Activated naive CD4-positive, alpha-beta T cell (primary cell): ENCODE data around the gene RNF213.

Source experiments
- DNase-seq, 4 experiments: peaks; one replicate each; lab custom pipeline; 2025; lab: John Stamatoyannopoulos, UW

The RNF213 gene

DNA sequence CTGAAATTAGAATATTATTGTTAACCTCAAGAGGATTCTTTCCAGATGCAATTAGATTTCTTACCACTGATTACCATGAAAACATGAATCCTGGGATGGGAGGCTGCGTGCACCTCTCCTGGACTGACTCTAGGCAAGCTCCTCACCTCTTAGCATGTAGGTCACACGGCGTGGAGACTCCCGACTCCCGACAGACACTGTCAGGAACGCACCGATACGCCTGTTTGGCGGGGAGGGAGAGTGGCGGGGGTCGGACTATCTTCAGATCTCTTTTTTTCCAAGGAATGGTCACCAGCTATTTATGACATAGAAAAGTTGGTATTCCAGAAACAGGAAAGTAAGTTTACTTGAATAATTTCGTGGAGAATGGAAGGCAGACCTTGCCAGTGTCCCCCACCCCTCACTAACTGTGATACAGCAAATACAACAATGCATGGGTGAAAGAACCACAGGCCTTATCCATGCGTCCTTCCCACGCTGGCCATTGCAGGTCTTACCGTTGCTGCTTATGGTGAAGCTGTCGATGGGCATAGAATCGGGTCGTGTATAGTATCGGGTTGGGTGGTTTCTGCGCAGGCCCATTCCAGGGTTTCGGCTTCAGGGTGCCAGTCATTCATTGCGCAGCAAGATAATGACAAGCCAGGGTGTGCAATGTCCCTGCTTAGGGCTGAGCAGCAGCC is 91.7 kb downstream of the RNF213 start:
- no peak for DNase-seq

DNA sequence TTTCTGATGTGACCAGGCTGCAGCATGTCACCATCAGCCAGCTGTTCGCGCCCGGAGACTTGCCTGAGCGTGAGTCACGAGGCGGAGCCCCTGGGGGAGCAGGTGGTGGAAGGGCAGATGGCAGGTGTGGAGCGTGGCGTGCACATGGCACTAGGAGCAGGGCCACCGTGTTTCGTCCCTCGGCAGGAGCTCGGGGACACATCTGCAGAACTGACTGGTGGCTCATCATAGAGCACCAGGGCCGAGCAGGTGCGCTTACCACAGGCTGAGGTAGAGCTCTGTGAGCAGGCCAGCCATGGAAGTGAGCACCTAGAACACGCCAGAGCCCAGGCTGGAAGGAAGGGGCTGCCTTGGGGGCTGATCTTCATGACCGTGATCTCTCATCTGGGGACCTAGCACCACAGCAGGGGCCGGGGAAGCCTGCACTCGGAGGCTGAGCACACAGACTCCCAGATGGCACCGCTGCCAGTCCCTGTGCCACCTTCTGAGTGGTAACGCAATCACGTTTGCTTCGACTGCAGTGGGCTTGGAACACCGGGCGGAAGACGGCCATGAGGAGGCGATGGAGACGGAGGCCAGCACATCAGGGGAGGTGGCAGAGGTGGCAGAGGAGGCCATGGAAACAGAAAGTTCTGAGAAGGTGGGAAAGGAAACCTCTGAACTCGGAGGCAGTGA is 92.5 kb downstream of the RNF213 start:
- no peak for DNase-seq

DNA sequence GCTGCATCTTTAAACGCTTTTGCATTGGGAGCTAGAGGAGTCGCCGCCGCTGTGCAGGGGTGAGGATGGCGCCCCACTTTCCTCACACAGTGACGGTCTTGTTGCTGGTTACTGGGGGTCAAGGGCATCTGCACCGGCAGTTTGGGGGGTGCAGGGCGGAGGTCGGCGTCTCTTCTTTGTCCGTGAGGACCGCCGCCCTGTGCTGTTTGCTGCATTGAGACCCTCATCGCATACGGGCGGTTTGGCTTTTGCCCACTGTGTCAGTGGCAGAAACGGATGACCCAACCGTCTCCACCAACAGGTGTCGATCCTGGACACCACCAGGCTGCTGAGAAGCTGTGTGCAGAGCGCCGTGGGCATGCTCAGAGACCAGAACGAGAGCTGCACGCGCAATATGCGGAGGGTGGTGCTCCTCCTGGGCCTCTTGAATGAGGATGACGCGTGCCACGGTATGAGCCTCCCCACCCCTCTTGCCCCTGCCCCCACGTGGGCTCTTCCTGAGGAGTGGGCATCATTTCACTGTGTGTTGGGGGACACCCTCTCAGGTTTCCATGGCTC is 93.1 kb downstream of the RNF213 start:
- no peak for DNase-seq

DNA sequence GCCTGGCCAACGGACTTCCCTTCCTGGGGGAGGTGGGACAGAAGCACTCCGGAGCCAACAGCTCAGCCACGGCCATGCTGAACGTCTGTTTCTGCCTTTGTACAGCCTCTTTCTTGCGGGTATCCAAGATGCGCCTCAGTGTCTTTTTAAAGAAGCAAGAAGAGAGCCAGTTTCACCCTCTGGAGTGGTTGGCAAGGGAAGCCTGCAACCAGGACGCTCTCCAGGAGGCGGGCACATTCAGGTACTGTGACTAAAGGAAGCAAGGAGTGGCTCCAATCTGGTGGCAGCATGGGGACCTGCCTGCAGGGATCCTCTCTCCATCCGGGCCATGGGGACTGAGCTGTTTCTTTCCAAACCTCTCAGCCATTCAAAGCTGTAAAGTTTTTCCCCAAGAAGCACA is 93.7 kb downstream of the RNF213 start:
- no peak for DNase-seq

DNA sequence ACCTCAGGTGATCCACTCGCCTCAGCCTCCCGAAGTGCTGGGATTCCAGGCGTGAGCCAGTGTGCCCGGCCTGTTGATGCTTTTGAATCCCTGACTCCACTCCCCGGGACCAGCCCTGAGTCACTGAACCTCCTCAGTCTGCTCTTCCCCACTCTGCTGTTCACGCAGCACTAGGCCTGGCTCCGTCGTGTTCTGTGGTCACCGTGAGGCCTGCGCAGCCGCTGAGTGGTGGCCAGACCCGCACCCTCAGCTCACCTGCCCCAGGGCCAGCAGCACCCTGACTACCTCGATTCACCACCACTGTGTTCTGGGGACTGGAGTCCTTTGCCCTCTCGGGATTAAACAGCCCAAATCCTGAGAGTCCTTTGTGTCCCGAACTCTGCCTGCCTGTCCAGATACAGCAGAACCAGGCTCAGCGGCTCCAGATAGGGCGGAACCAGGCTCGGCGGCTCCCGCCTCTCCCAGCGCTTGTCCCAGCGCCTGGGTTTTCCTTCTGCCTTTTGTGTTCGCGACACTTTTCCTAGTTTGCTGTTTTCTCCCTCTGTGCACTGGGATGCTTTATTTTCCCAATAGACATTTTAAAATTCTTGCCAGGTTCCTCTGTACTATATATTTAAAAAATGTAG is 95.7 kb downstream of the RNF213 start:
- no peak for DNase-seq

DNA sequence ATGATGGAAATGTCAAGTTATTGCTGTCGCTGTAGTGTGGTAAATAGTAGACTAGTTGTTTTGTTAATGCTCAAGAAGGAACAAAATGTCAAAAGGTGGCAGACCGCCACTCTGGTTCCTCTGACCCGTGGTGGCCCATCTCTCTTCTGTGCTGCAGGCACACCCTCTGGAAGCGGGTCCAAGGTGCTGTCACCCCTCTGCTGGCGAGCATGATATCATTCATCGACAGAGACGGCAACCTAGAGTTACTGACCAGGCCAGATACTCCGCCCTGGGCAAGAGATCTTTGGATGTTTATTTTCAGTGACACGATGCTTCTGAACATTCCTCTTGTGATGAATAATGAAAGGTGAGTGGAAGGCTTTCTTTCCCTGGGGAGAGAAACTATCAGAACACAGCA is 97.5 kb downstream of the RNF213 start:
- no peak for DNase-seq

DNA sequence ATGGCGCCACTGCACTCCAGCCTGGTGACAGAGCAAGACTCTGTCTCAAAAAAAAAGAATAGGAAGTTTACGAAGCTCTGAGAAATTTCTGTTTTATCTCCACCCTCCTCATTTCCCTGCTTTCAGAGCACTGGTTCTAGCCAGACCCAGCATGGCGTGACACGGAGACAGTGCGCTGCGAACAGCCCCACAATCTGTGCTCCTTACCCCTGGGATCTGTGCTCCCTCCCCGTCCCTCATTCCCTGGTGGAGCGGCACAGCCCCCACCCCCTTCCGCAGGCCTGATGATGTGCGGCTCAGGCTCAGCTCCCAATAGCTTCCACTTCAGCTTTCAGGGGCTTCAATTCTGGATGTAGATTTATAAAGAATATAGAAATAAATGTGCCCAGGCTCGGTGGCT is 98.2 kb downstream of the RNF213 start:
- no peak for DNase-seq

DNA sequence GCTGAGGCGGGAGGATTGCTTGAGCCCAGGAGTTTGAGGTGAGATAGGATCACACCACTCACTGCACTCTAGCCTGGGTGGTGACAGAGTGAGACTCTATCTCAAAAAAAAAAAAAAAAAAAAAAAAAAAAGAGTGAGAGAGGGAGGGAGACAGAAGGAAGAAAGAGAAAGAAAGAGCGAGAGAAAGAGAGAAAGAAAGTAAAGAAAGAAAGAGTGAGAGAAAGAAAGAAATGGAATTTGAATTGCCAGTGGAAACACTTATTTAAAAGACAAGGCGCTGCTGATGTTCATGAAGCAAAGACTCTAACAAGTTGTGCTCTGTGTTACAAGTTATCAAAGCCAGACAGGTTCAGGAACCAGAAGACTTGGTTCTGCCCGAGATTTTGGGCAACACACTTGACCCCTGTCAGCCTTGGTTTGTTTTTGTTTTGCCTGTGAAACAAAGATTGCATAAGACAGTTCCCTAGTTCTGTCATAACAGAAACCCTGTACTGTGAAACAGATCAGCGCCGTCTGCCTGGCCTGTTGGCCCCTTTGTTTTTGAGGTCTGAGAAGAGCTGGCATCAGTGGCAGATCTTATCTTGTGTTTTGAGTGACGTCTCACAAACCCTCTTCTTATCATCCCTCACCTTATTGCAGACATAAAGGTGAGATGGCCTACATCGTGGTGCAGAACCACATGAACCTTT is 98.9 kb downstream of the RNF213 start:
- DNase-seq = no peak

DNA sequence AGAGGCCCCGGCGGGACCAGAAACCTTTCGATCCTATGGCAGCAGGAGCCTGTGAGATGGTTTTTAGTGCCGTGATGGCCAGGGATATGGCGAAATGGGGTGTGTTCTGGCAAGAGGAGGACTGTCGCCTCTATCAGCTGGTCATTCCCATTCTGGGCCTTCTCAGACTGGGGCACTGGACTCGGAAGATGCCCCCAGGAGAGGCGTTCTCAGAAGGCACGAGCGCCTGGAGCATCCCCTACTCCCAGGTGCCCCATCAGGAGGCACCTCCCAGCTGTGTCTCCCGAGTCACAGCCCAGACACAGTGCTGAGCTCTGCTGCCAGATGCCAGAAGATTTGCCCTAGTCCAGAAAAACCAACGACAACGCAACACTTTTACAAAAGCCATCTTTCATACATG is 99.7 kb downstream of the RNF213 start:
- no peak for DNase-seq

DNA sequence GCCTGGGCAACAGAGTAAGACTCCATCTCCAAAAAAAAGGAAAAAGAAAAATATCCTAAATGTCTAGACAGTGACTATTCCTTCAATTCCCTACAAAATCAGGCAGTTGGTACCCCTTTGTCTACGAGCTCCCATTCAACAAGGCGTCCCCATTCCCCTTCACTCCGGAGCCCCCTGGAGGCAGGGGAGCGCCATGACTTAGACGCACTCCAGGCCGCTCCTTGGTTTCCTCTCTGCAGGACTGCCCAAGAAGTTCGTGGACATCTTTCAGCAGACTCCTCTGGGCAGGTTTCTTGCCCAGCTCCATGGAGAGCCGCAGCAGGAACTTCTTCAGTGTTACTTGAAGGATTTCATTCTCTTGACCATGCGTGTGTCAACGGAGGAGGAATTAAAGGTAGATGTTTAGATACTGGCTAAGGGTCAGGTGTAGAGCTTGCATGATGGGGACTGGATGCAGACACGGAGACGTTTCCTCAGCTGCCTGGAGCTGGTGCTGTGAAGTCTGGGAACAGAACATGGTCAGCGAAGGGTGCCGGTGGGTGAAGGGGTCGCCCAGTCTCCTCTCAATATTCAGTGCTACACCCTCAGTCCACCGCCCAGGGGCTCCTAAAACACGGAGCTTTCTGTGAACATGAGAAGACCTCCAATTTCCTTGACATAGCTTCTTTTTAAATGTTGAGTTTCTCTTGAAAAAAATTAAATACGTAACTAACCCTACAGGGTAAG is 101.0 kb downstream of the RNF213 start:
- DNase-seq = peak in 1 of 4 experiments; percentile 12

DNA sequence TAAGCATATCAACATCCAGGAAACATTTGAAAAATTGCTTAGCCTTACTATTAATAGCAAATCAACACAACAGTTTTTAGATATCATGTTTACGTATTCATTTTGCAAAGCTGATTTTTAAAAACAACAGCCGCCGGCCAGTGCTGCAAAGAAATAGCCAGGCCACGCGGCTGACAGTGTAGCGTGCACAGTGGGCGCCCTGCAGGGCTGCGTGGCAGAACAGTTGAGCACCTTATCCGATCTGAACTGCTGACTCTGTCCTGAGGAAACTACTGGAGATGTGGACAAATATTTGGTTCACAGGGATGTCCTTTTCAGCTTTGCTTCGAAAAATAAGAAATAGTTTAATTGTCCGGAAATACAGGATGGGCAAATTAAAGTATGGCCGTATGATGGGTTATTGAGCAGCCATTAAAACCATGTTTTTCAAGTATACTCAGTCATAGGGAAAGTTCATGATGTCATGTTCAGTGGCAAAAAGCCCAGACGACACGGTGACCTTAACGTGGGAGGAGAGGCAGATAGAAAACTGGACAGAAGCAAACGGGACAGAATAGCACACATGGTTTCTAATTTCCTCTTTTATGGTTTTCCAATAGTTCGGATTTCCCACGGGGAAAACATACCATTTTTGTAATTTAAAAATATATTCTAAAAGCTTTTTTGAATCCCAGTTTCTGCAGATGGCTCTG is 101.9 kb downstream of the RNF213 start:
- no peak for DNase-seq

DNA sequence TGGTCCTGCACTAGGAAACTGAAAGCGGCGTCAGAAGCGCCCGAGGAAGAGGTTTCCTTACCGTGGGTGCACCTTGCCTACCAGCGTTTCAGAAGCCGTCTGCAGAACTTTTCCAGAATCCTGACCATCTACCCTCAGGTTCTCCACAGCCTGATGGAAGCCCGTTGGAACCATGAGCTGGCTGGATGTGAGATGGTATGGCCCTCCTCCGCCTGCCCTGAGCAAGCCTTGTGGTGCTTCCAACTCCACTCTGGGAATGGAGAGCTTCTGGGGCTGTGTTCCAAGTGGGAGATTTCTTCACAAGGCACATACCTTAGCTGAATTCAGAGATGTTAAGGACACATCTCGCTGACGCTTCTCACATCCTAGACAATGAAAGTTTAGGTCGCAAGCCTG is 102.5 kb downstream of the RNF213 start:
- no peak for DNase-seq

DNA sequence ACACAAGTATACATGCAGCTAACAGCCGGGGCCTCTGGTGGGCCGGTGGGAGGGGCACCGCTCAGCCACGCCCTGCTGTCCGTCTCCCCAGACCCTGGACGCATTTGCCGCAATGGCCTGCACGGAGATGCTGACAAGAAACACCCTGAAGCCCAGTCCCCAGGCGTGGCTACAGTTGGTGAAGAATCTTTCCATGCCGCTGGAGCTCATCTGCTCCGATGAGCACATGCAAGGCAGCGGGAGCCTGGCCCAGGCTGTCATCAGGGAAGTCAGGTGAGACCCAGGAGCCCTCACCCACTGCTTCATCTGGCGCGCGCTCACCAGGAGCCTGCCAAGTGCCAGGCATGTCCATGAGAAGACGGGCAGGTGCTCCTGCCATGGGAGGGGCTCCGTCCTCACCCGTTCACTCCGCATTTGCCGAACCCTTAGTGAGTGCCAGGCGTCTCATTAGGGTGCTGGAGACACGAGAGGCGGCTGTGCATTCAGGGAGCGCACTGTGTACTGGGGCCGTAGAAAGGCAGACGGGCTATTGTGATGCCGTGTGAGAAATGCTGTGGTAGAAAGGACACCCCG is 103.0 kb downstream of the RNF213 start:
- DNase-seq = no peak

DNA sequence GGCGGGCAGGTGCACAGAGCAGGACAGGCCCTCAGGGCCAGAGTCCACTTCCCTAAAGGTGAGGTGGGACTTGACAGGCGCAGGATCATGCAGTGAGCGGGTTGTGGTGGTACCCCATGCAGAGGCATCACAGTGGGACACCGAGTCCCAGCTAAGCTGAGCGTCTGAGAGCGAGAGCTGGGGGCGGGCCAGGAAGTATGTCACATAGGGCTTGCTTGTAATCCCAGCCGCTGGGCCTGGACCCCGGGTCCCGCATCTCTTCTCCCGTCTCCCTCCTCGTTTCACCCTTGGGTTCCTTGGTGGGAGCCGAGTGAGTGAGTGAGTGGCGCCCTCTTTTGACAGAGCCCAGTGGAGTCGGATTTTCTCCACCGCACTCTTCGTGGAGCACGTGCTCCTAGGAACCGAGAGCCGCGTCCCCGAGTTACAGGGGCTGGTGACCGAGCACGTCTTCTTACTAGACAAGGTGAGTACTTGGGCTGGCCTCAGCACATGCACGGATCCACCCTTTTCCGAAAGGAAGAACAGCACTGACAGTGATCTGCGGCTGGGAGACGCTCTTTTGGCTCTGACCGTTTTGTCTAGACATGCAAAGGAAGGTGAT is 103.5 kb downstream of the RNF213 start:
- DNase-seq = no peak

DNA sequence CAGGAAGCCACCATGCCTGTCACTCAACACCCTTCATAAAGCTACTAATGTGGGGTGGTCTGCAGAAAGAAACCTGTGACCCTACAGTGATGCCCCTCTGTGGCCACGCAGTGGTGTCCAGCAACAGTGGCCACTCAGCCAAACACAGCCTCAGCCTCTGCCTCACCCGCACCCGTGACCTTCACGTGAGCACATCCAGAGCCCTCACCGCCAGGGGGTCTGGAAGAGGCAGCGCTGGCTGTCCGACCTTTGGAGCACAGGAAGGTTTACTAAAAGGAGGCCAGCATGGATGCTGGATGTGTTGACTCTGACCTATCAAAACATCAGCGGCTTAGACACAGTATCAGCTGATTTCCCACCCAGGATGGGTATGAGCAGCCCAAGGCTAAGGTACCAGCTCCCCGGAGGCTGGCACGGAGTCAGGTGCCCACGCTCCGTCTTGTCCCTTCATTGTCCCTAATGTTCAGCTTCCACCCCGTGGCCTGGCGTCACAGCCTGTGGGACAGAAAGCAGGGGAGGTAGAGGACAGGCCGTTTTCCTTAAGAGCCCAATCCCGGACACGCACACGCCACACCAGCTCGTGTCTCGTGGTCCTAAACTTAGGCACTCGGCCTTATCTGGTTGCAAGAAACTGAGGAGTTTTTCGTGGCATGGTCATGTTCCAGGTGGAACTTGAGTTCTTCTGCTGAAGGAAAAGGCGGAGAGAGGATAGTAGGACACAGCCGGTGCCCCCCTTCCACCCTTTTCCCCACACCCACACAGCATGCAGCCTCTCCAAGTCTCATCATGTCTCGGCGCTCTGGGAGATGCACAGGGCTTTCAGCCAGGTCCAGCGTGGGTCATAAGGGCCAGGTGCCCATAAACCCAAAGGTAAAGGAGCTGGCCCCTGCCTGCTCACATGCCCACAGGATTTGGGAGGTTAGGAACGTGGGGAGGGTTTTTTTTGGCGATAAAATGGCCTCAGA is 104.6 kb downstream of the RNF213 start:
- no peak for DNase-seq

DNA sequence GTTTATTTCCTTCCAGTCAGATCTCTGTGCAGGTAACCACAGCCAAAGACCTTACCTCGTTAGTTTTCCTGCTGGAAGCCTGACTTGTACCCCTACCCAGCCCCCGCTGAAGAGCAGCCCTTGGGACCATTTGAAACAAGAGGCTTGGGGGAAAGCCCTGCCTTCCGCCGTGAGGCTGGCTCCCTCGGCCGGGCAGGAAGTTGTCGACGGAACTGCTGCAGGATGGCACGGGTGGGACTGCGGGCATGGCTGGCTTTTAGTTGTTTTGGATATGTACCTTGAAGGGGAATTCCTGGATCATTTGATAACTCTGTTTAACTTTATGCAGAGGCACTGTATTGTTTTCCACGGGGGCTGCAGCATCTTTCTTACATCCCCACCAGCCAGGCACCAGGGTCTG is 105.3 kb downstream of the RNF213 start:
- DNase-seq = no peak

DNA sequence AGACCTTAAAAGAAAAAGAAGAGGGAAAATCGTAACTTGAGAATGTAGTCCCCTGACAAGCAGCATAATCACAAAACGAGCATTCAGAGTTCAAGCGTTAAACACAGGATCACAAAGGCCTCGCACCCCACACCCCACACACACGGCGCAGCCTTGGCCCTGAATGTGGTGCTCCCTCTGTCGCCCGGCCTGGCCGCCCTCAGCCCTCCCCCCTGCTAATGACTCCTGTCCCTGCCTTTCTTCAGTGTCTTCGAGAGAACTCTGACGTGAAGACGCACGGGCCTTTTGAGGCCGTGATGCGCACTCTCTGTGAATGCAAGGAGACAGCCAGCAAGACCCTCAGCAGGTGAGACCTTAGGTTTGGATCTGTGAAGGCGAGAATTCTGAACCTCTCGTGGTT is 106.9 kb downstream of the RNF213 start:
- DNase-seq = no peak

DNA sequence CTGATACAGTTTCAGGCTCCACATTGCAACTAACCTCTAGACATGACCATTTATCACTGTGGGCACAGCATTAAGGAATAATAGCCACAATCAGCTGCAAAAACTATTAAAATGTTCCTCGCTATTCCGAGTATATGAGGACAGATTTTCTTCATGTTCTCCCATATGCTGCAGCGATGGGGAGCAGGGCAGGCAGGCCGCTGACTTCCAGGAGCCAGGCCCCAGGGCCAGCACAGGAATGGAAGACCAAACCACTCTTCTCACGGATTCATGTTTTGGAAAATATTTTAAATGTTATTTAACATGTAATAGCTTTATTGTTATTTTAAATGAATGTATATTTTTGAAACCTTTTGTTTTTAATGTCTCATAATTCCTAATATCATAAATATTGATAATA is 110.5 kb downstream of the RNF213 start:
- DNase-seq = no peak

DNA sequence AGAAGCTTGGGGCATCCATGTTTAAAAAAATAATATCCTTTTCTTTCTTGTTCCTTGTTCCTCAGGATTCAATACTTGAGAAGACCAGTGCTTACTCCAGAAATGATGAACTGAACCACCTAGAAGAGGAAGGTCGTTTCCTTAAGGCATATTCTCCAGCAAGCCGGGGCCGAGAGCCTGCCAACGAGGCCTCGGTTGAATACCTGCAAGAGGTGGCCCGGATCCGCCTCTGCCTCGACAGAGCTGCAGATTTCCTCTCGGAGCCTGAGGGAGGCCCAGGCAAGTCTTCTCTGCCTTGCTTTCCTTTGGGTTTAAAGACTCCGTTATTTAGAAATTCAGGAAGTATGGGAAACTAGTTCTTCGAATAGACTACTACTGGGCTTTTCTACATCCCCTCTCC is 111.8 kb downstream of the RNF213 start:
- DNase-seq = no peak
